ELR (cell line): ENCODE results near the gene DIP2C.
A peak's percentile ranks its signal among the peaks of the same experiment; 100 is the strongest.
"Not testable (repeated sequence)": the region's sequence is repeated elsewhere in the genome, so short reads cannot be mapped to it uniquely, and the experiment has no call there.

Experiments used
- DNase-seq: peaks from one replicate; pipeline ENCODE4 v3.0.0-alpha.2; 2015; ENCODE audit warnings: low read depth

DIP2C gene

GRCh38 chr10:277963-278362 is 411.5 kb downstream of the DIP2C start:
- no peak for DNase-seq

DNA sequence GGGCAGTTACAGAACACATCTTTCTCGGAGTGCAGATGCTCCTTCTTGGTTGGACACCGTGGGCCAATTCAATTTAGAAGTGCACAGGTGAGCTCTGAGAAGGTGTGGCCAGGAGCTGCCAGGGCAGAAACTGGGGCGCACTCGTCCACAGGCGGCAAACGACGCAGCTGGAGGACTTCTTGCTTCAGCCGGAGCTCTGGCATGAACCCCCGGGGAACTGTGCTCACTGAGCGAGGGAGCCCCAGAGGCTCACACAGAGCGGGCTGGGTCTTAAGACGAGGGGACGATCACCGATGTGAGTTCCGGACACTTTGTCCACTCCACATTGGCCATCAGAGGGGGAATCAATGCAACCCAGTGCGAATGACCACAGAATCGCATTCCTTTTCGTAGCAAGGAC is 413.8 kb downstream of the DIP2C start:
- DNase-seq, result no peak

DNA sequence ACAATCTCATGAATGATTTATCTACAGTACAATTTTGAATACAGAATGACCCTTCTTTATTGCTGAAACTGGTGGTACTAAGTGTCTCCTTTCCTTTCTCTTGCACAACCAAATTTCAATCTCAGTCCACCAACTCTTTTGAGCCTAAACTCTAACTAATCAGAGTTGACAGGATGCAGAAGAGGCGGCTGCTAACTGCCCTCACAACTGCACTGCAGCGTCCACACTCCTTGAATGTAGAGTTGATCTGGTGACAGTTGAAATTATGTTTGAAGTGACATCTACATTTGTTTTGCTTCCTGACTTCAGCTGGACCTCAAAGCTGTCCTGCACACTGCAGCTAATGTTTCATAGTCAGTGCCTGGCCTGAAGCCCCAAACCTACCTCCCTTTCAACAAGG is 414.6 kb downstream of the DIP2C start:
- DNase-seq, result no peak

DNA sequence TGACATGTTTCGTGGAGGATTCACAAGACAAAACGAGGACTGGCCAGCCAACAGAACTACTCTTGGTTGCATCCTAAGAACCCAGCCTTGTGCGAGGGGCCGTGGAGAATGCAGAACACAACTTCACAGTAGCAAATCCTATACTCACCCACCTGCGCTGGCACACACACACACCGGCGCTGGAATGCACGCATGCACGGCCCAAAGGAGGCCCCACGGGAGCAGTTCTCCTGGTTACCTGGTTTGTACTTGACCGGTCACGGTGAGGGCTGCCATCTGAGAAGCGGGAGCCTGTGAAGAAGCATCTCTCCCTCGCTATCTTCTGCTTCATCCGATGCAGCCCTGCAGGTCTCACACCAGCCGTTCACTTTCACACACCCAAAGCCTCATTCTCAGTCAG is 416.4 kb downstream of the DIP2C start:
- no peak for DNase-seq

DNA sequence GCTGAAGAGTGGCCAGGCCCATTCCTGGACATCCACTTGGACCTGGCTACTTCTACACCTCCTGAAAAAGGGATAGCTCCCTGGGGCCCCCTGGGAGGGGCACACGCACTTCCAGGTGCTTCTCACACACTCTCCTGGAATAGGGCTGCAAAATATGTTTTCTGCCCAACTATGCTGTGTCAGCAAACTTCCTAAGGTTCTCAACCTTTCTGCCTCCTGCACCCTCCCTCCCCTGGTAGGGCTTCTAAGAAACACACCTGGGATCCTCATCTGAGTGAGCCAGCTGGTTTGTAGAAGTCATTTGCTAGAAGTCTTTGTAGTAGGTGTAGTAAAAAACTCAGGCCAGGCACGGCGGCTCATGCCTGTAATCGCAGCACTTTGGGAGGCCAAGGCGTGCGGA is 417.7 kb downstream of the DIP2C start:
- DNase-seq, result no peak

DNA sequence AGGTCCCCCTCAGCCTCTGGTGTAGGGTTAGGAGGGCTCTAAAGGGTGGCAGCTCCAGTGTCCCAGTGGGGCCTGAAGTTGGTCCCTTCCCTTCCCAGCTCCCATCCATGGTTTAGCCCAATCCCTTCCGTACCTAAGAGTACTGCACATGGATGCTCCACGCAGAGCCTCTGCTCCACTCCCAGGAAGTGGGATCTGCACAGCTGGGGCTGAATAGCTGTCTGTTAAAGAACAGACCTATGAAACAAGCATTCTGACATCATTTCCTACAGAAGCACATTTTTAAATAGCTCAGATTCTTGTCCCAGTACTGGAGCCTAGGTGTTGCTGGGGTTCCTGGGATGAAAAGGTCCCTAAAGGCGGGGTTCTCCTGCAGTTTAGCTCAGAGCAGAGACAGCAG is 418.3 kb downstream of the DIP2C start:
- peak; percentile 4 for DNase-seq

DNA sequence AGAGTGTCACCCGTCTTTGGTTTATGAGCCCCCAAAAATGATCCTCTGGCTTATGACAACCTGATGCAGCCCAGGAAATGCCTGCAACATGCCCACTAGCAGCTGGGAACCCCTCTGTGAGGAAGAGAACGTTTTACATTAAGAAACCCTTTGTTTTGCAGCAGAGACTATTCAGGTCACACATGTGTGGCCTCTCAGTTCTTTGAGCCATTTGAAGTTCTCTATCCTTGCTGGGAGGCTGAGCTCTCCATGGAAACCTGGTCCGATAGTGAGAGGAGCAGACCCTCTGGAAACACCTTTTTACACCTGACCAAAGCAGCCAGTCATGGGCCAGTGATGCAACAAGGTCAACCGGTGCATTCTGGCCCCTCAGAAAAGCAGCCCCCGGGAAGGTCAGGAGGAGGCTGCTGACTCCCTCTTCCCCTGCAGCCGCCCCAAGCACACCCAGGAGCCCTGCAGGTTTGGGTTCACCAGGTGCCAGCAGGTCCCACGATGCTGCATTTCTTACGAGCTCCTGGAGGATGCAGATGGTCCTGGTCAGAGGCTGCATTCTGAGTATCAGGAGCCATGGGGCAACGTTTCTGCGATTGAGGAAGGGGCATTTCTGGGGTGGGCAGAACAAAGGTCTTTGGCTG is 419.9 kb downstream of the DIP2C start:
- no peak for DNase-seq

DNA sequence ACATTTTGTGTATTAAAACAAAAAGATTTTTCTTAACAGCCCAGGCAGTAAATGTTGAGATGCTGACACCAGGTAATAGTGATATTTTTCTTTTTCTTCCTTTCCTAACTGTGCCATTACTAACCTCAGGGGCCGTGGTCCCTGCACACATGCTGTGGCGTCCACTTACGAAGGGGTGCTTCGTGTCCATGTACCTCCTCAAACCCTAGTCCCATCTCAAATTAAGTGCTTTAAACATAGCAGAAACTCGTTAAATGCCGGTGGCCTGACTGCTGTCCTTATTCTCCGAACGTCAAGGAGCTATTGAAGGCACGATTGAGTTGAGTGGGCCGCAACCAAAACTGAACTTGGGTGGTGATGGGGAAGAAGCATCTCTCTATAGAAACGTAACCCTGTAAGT is 421.8 kb downstream of the DIP2C start:
- no peak for DNase-seq

DNA sequence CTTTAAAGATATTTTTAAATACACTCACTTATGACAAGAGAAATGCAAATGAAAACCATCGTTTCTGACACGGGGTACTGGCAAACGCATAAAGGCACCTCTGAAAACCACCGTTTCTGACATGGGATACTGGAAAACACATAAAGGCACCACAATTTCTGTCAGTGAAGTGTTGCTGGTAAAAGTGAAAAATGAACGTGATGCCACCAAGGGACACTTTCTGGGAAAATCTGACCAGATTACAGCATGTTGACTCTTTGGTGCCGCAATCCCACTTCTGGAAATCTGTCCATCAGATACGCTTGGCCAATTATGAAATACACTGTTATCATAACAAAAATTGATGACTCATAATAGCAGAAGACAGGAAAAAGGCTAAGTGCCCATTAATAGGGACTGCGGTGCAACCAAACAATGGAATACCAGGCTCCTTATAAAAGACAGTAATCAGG is 422.5 kb downstream of the DIP2C start:
- DNase-seq, result peak; percentile 58

GRCh38 chr10:265816-266588 is 423.5 kb downstream of the DIP2C start:
- not testable (repeated sequence) for DNase-seq

DNA sequence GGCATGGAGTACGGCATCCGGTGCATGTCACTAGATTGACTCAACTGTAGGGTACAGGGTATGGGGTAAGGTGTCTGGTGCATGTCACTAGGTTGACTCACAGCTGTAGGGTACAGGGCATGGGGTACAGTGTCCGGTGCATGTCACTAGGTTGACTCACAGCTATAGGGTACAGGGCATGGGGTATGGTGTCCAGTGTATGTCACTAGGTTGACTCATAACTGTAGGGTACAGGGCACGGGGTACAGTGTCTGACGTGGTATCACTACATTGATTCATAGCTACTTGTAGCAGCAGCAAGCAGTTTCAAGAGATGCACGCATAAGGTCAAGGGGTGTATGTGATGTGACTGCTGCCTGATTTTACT is 424.4 kb downstream of the DIP2C start:
- peak; percentile 33 for DNase-seq

DNA sequence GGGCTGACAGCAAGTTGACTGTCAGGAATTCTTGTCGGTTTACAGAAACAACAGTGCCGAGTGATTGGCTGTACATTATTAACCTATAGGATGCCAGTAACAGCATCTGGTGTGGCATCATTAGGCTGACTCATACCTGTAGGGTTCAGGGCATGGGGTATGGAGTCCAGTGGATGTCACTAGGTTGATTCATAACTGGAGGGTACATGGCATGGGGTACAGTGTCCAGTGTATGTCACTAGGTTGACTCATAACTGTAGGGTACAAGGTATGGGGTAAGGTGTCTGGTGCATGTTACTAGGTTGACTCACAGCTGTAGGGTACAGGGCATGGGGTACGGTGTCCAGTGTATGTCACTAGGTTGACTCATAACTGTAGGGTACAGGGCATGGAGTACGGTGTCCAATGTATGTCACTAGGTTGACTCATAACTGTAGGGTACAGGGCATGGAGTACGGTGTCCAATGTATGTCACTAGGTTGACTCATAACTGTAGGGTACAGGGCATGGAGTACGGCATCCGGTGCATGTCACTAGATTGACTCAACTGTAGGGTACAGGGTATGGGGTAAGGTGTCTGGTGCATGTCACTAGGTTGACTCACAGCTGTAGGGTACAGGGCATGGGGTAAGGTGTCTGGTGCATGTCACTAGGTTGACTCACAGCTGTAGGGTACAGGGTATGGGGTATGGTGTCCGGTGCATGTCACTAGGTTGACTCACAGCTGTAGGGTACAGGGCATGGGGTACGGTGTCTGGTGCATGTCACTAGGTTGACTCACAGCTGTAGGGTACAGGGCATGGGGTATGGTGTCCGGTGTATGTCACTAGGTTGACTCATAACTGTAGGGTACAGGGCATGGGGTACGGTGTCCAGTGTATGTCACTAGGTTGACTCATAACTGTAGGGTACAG is 425.1 kb downstream of the DIP2C start:
- DNase-seq, result peak; percentile 15

DNA sequence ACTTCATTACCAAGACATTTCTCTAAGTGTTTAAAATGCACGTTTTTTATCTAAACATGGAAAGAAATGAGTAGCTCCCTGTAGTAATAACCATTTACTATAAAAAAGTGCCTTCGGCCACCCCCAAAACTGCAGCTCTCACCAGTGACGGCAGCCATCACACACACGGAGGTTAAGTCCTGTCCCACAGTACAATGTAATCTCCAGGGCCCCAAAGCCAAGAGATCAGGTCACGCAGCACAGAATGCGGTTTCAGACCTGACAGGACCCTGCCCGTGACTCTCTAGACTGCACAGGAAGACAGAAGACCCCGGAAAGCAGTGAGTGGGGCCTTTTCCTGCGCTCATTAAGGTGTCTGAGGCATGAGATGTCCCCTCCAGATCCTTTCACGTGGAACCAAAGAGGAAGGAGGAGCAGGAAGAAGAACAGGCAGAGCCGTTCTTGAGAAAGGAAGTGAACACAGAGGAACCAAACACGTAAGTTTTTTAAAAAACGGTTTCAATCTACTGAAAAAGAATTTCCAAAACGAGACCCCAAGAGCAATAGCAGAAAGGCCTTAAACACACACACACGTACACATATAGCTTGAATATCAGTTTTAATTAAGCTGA is 428.5 kb downstream of the DIP2C start:
- no peak for DNase-seq

GRCh38 chr10:251982-252582 is 437.4 kb downstream of the DIP2C start:
- DNase-seq, result no peak

DNA sequence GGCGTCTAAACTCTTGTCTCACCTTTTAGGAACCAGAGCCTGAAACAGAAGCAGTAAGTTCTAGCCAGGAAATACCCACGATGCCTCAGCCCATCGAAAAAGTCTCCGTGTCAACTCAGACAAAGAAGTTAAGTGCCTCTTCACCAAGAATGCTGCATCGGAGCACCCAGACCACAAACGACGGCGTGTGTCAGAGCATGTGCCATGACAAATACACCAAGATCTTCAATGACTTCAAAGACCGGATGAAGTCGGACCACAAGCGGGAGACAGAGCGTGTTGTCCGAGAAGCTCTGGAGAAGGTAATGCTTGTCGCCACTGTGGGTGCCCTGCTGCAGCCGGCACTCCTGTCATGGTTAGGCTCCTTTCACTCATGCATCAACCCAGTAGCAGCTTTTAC is 441.2 kb downstream of the DIP2C start:
- DNase-seq, result no peak

GRCh38 chr10:247480-247879 is 442.0 kb downstream of the DIP2C start:
- no peak for DNase-seq

DNA sequence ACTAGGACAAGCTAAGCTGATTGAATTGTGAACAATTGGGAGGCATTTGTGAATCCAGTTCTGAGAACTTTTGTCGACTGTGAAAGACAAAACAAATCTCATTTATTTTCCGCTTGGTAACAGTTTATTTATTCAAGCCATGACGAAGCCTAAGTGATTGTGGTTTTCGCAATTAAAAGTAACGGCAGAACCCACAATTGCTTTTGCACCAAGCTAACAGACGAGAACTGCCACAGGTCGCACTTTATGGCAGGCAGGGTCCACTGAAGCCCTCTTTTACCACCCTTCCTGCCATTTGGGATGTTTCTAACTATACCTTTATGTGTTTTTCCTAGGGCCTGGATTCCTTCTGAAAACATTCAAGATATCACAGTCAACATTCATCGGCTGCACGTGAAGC is 443.0 kb downstream of the DIP2C start:
- DNase-seq, result no peak

GRCh38 chr10:244227-244626 is 445.2 kb downstream of the DIP2C start:
- DNase-seq, result no peak

- no peak for DNase-seq
Measured at GRCh38 chr10:241966-242643, 447.4 kb downstream of the DIP2C start.

DNA sequence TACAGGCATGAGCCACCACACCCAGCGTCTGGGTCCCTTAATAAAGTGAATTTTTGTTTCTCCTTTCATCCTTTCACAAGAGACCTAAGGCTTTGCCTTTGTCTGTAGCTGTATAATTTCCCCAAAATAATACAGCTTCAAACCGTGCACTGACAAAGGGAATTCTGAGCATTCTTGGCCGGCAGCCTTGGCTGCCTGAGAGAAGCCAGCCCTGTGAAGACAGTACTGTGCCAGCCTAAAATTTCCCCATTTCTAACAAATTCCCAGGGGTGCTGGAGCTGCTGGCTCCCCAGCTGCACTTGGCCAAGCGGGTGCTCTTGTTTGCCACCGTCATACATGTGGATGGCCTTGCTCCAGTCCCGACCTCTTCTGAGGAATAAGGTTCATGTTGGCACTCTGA is 448.0 kb downstream of the DIP2C start:
- no peak for DNase-seq

DNA sequence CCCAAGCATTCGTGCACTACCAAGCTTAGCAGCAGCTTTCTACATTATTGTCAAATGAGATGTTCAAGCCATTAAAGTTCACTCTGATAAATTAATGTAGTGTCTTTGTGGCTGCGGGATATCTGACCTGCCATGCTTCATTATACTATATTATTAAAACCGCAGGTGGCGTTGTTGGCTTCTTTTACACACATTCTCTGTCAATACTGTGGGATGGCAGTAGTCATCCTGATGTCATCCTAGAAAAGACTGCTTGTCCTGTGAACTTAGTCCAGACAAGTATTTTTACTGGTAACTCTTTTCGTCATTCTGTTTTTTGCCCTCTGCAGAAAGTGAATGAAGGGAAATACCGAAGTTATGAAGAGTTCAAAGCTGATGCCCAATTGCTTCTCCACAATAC is 450.4 kb downstream of the DIP2C start:
- peak; percentile 59 for DNase-seq
